ENCODE measurements around the gene ZNF837.
"Not testable (repeated sequence)": the region's sequence is repeated elsewhere in the genome, so short reads cannot be mapped to it uniquely, and the experiment has no call there.

ZNF837 gene

GRCh38 chr19:58395979-58396627, 15.3 kb upstream of the ZNF837 start:
- no peak for DNase-seq (ENCODE audit: low read depth)

- no peak for DNase-seq (ENCODE audit: low read depth)
Observed at GRCh38 chr19:58395220-58395978, 14.6 kb upstream of the ZNF837 start, which contains the start of gene RNF225. Gene RNF225, plus strand, starts transcription at chr19:58395656. Its CDS starts 434 bp downstream, at chr19:58396090.

- no peak for DNase-seq (ENCODE audit: low read depth)
Observed at GRCh38 chr19:58394821-58395219, 14.0 kb upstream of the ZNF837 start.

- DNase-seq (ENCODE audit: low read depth) = no peak
Observed at GRCh38 chr19:58393725-58394033, 12.8 kb upstream of the ZNF837 start.

GRCh38 chr19:58392945-58393724, 12.3 kb upstream of the ZNF837 start:
- DNase-seq (ENCODE audit: low read depth) = no peak

GRCh38 chr19:58388175-58388526, 7.3 kb upstream of the ZNF837 start:
- no peak for DNase-seq (ENCODE audit: low read depth)

GRCh38 chr19:58387338-58388174, 6.7 kb upstream of the ZNF837 start:
- no peak for DNase-seq (ENCODE audit: low read depth)

- DNase-seq (ENCODE audit: low read depth) = peak; percentile 99
Observed at GRCh38 chr19:58386576-58387337, 5.9 kb upstream of the ZNF837 start, which contains the start of gene RPS5. Gene RPS5, plus strand, starts transcription at chr19:58387269. Its CDS starts 869 bp downstream, at chr19:58388138.

- no peak for DNase-seq (ENCODE audit: low read depth)
Observed at GRCh38 chr19:58385891-58386575, 5.2 kb upstream of the ZNF837 start.

GRCh38 chr19:58385313-58385890, 4.6 kb upstream of the ZNF837 start:
- no peak for DNase-seq (ENCODE audit: low read depth)

GRCh38 chr19:58382997-58383603, 2.3 kb upstream of the ZNF837 start:
- DNase-seq (ENCODE audit: low read depth) = no peak

- no peak for DNase-seq (ENCODE audit: low read depth)
Observed at GRCh38 chr19:58381460-58382212, 806 bp upstream of the ZNF837 start.

GRCh38 chr19:58380037-58380661, 681 bp downstream of the ZNF837 start:
- no peak for DNase-seq (ENCODE audit: low read depth)

GRCh38 chr19:58379246-58379645, 1.6 kb downstream of the ZNF837 start:
- DNase-seq (ENCODE audit: low read depth) = no peak

- DNase-seq (ENCODE audit: low read depth) = not testable (repeated sequence)
Observed at GRCh38 chr19:58376724-58377123, 4.1 kb downstream of the ZNF837 start.

GRCh38 chr19:58374200-58374599, 6.6 kb downstream of the ZNF837 start:
- peak; percentile 50 for DNase-seq (ENCODE audit: low read depth)

- no peak for DNase-seq (ENCODE audit: low read depth)
Observed at GRCh38 chr19:58372311-58373133, 8.3 kb downstream of the ZNF837 start.
